PC-3 (cell line): Measurements from ENCODE around the gene NUP133. TPM values are rescaled to one million over a fixed set of nuclear protein-coding genes. Genes with fewer than 3 reads are reported as not detected.

Experiments
- ATAC-seq: fragments of 200-7000 bp; cut with Tn5 transposase; 2 replicates; pipeline ENCODE4 v1.9.1; 2020; ENCODE audit warnings: mild to moderate bottlenecking, moderate library complexity
- BruUV-seq: library from RNA; stranded (reverse); fragments of 400-500 nt; replicated peaks from 2 replicates; lab custom pipeline; 2021; lab: Mats Ljungman, UMichigan
- CTCF ChIA-PET: fragments of 300-600 bp; sonication (Branson Sonifier 250); formaldehyde crosslinking; loops from one replicate; lab custom pipeline; 2022; ENCODE audit warnings: antibody characterized with exemption; lab: Charles Lee
- POLR2A ChIA-PET: fragments of 300-600 bp; sonication (Branson Sonifier 250); formaldehyde crosslinking; loops from one replicate; lab custom pipeline; 2022; ENCODE audit warnings: antibody characterized with exemption; ENCODE audit not compliant: unreplicated experiment; lab: Charles Lee
- DNase-seq: peaks from one replicate; pipeline ENCODE4 v3.0.0-alpha.2; 2015
- H2AFZ ChIP-seq: fragments of 300-600 bp; sonication (generic); 2 replicates; pipeline ENCODE4 v1.6.0; 2016; ENCODE audit warnings: antibody characterized with exemption, low read length
- H3F3A ChIP-seq: fragments of 300-600 bp; sonication (generic); one replicate; pipeline ENCODE4 v1.6.0; 2017; ENCODE audit warnings: antibody characterized with exemption, low read length, control low read depth, mild to moderate bottlenecking; ENCODE audit not compliant: unreplicated experiment
- H3K27ac ChIP-seq: fragments of 300-600 bp; sonication (generic); 2 replicates; pipeline ENCODE4 v1.5.1; 2016; ENCODE audit warnings: mild to moderate bottlenecking, low read length
- H3K27me3 ChIP-seq: fragments of 300-600 bp; sonication (generic); 2 replicates; pipeline ENCODE4 v1.6.1; 2016; ENCODE audit warnings: low read length, mixed read lengths
- H3K36me3 ChIP-seq: fragments of 300-600 bp; sonication (generic); 2 replicates; pipeline ENCODE4 v1.6.1; 2016; ENCODE audit warnings: low read depth, mixed run types, low read length, mixed read lengths
- H3K4me1 ChIP-seq: fragments of 300-600 bp; sonication (generic); 2 replicates; pipeline ENCODE4 v1.5.1; 2016; ENCODE audit warnings: low read length; ENCODE audit not compliant: insufficient read depth
- H3K4me2 ChIP-seq: fragments of 300-600 bp; sonication (generic); 2 replicates; pipeline ENCODE4 v1.6.0; 2016; ENCODE audit warnings: low read length
- H3K4me3 ChIP-seq: fragments of 300-600 bp; sonication (generic); 2 replicates; pipeline ENCODE4 v1.5.1; 2016; ENCODE audit warnings: mild to moderate bottlenecking, low read length, mixed read lengths
- H3K79me2 ChIP-seq: fragments of 300-600 bp; sonication (generic); 2 replicates; pipeline ENCODE4 v1.6.1; 2017; ENCODE audit warnings: low read length, mixed read lengths
- H3K9ac ChIP-seq: fragments of 300-600 bp; sonication (generic); 2 replicates; pipeline ENCODE4 v1.6.0; 2016; ENCODE audit warnings: mild to moderate bottlenecking, low read length
- H3K9me2 ChIP-seq: fragments of 300-600 bp; sonication (generic); replicated peaks from 2 replicates; pipeline ENCODE4 v1.6.1; 2016; ENCODE audit warnings: mixed run types, low read length, mixed read lengths
- H3K9me3 ChIP-seq: fragments of 300-600 bp; sonication (generic); 2 replicates; pipeline ENCODE4 v1.6.1; 2016; ENCODE audit warnings: low read length, mixed read lengths
- H4K20me1 ChIP-seq: fragments of 300-600 bp; sonication (generic); 2 replicates; pipeline ENCODE4 v1.6.1; 2016; ENCODE audit warnings: low read length, mixed read lengths
- EZH2 ChIP-seq: fragments of 300-600 bp; sonication (generic); IDR thresholded peaks from one replicate; pipeline ENCODE4 v1.6.1; 2017; ENCODE audit warnings: antibody characterized with exemption, mild to moderate bottlenecking, low read length; ENCODE audit not compliant: unreplicated experiment
- EZH2phosphoT487 ChIP-seq: fragments of 300-600 bp; sonication (generic); IDR thresholded peaks from 2 replicates; pipeline ENCODE4 v1.6.1; 2018; ENCODE audit warnings: mild to moderate bottlenecking, antibody characterized with exemption, low read length, borderline replicate concordance
- intact Hi-C: fragments of 100-400 bp; cut with micrococcal nuclease; formaldehyde crosslinking; loops from 2 replicates; pipeline ENCODE4 v1.9.0; 2023
- total RNA-seq: library from RNA; depleted of rRNA; stranded (reverse); fragments of >200 nt; gene quantifications from 2 replicates; pipeline ENCODE4 v1.2.3, GENCODE V29; 2014
- TF ChIP-seq, protein P1 (sequence below): fragments of 300-600 bp; sonication (generic); conservative IDR thresholded peaks from 2 replicates; pipeline ENCODE4 v1.5.1; 2017; ENCODE audit warnings: antibody characterized with exemption, low read depth, mild to moderate bottlenecking, low read length

The NUP133 gene
- total RNA-seq, 1 experiment from 2014 or later: 63.6 TPM

- ATAC-seq: peak; percentile 90
- Histone ChIP-seq H3K4me2 (peak overlapping the region; percentile 34), H3F3A (peaks cover 7% of the 10 kb centered on the region), H3K4me3 (no peak overlapping the region), H3K27me3 (no peaks in the 10 kb centered on the region), H4K20me1 (no peaks in the 10 kb centered on the region), H3K9me2 (no peaks in the 10 kb centered on the region), H2AFZ (no peak overlapping the region), H3K9me3 (no peaks in the 10 kb centered on the region), H3K79me2 (no peaks in the 10 kb centered on the region), H3K36me3 (peaks cover 28% of the 10 kb centered on the region), H3K4me1 (peaks cover 19% of the 10 kb centered on the region), H3K27ac (peak overlapping the region; percentile 52), H3K9ac (no peak overlapping the region)
- no TSS peak for BruUV-seq
- intact Hi-C loops: loop anchor here (5.0 kb wide), 1 partner anchor 99 kb away; the partner anchor contains the start of gene CCSAP
- ChIA-PET CTCF (interaction anchor here (0.6 to 0.7 kb wide), 2 partner anchors 32 to 182 kb away, joined by 3 to 7 read pairs; no protein-coding TSS in a partner anchor), POLR2A (interaction anchor here (0.5 to 0.6 kb wide), 2 partner anchors 98 to 99 kb away, joined by 3 to 5 read pairs; partner anchors contain the start of gene CCSAP)
- TF ChIP-seq, protein P1, sequence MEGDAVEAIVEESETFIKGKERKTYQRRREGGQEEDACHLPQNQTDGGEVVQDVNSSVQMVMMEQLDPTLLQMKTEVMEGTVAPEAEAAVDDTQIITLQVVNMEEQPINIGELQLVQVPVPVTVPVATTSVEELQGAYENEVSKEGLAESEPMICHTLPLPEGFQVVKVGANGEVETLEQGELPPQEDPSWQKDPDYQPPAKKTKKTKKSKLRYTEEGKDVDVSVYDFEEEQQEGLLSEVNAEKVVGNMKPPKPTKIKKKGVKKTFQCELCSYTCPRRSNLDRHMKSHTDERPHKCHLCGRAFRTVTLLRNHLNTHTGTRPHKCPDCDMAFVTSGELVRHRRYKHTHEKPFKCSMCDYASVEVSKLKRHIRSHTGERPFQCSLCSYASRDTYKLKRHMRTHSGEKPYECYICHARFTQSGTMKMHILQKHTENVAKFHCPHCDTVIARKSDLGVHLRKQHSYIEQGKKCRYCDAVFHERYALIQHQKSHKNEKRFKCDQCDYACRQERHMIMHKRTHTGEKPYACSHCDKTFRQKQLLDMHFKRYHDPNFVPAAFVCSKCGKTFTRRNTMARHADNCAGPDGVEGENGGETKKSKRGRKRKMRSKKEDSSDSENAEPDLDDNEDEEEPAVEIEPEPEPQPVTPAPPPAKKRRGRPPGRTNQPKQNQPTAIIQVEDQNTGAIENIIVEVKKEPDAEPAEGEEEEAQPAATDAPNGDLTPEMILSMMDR: no peak
- TF ChIP-seq EZH2phosphoT487 (no peak), EZH2 (no peak)
- DNase-seq: peak; percentile 78
These were observed 67.1 kb downstream of the NUP133 start for GRCh38 chr1:229440851-229441537.

DNA sequence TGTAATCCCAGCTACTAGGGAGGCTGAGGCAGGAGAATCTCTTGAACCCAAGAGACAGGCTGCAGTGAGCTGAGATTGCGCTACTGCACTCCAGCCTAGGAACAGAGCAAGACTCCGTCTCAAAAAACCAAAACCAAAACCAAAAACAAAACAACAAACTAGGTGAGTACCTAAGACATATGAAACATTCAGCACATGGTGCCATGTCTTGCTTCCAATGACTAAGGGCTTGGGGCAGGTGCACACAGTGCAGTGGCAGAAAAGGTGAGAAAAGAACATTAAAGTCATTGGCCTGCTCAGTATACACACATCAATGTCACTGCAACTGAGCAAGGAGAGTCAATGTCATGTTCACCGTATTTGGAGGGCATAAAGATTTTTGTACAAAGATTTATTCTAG is 70.1 kb downstream of the NUP133 start:
- Histone ChIP-seq H3K9ac (no peak overlapping the region), H3F3A (peaks cover 7% of the 10 kb centered on the region), H3K79me2 (no peaks in the 10 kb centered on the region), H3K4me2 (no peak overlapping the region), H3K36me3 (peaks cover 17% of the 10 kb centered on the region), H3K27ac (no peak overlapping the region), H3K9me3 (no peaks in the 10 kb centered on the region), H3K27me3 (peaks cover 21% of the 10 kb centered on the region), H2AFZ (no peak overlapping the region), H3K4me3 (no peak overlapping the region), H3K4me1 (peaks cover 19% of the 10 kb centered on the region), H3K9me2 (no peaks in the 10 kb centered on the region), H4K20me1 (no peaks in the 10 kb centered on the region)
- TF ChIP-seq, protein P1: no peak
- TF ChIP-seq EZH2phosphoT487: no peak
- no peak for TF ChIP-seq EZH2
- ChIA-PET POLR2A (no interaction called here), CTCF (no interaction called here)
- BruUV-seq: no TSS peak
- intact Hi-C loops: no loop called here
- DNase-seq (no peak), ATAC-seq (no peak)

DNA sequence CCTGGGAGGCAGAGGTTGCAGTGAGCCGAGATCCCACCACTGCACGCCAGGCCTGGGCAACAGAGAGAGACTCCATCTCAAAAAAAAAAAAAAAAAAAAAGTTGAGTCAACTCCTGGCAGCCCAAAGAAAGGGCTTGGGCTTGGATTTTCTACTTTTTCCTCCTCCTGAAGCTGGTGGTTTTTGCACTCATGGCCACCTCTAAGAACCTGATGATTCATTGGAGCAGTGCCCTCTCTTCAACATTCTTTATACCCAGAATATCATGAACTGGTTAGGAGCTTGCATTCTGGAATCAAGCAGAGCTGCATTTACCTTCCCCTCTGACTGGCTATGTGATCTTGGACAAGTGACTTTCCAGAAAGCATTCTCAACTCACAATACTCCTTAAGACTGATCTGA is 70.7 kb downstream of the NUP133 start:
- peaks cover 21% of the 10 kb centered on the region for H3K27me3 ChIP-seq
- H3K4me1 ChIP-seq: peaks cover 19% of the 10 kb centered on the region
- no peak overlapping the region for H3K9ac ChIP-seq
- H3F3A ChIP-seq: peaks cover 7% of the 10 kb centered on the region
- no peak overlapping the region for H3K27ac ChIP-seq
- ChIA-PET POLR2A (no interaction called here), CTCF (no interaction called here)
- H3K36me3 ChIP-seq: peaks cover 16% of the 10 kb centered on the region
- H3K4me2 ChIP-seq: no peak overlapping the region
- TF ChIP-seq EZH2 (no peak), EZH2phosphoT487 (no peak)
- TF ChIP-seq, protein P1: no peak
- no TSS peak for BruUV-seq
- H3K79me2 ChIP-seq: no peaks in the 10 kb centered on the region
- no peaks in the 10 kb centered on the region for H3K9me3 ChIP-seq
- intact Hi-C loops: no loop called here
- no peaks in the 10 kb centered on the region for H4K20me1 ChIP-seq
- H2AFZ ChIP-seq: no peak overlapping the region
- no peak for ATAC-seq
- H3K4me3 ChIP-seq: no peak overlapping the region
- no peaks in the 10 kb centered on the region for H3K9me2 ChIP-seq
- no peak for DNase-seq
